ENCODE data around the gene LGALS13.

- TF ChIP-seq POLR2A (IDR thresholded peaks at IDR 0.05) (no peak), CTCF (IDR thresholded peaks at IDR 0.05) (no peak), POLR2AphosphoS5 (IDR thresholded peaks at IDR 0.05; ENCODE audit: insufficient read depth in 1 of 2, low read depth in 1 of 2) (no peak)
These were observed 43.7 kb upstream of the LGALS13 start for GRCh38 chr19:39558624-39559117.
